CD14-positive monocyte (primary cell): ENCODE measurements around the gene ASTN2. TPM values are rescaled to one million over a fixed set of nuclear protein-coding genes. Genes with fewer than 3 reads are reported as not detected.

Source experiments
- DNase-seq, 3 donors: peaks; one replicate each; pipeline ENCODE4 v3.0.0-alpha.2; 2011 to 2022
- H2AFZ ChIP-seq: 2 replicates; pipeline ENCODE4 v1.6.0; 2012; ENCODE audit warnings: mild to moderate bottlenecking, low read depth, low read length, inconsistent platforms; ENCODE audit not compliant: insufficient read depth, poor library complexity, severe bottlenecking
- H3K27ac ChIP-seq, 2 donors: 1 replicate in 1 of 2; 2 replicates in 1 of 2; pipeline ENCODE4 v1.5.1; 2012 to 2013; ENCODE audit warnings: low read length in 2 of 2, control low read depth in 1 of 2, inconsistent platforms in 1 of 2, low read depth in 1 of 2, mild to moderate bottlenecking in 1 of 2
- H3K27me3 ChIP-seq, 2 donors: one replicate each; pipeline versions ENCODE4 v1.6.0 to v1.6.1; 2011 to 2013; ENCODE audit warnings: low read length in 2 of 2; ENCODE audit not compliant: control insufficient read depth in 2 of 2, insufficient read depth in 2 of 2
- H3K36me3 ChIP-seq, 2 donors: replicated peaks in 1 of 2; 1 replicate in 1 of 2; 2 replicates in 1 of 2; pipeline versions ENCODE4 v1.5.1 to v1.6.1; 2012 to 2013; ENCODE audit warnings: low read length in 2 of 2, control low read depth in 1 of 2, inconsistent platforms in 1 of 2, mild to moderate bottlenecking in 1 of 2; ENCODE audit not compliant: insufficient read depth in 2 of 2, control insufficient read depth in 1 of 2
- H3K4me1 ChIP-seq, 2 donors: 1 replicate in 1 of 2; 2 replicates in 1 of 2; pipeline versions ENCODE4 v1.5.1 to v1.6.1; 2012 to 2013; ENCODE audit warnings: low read length in 2 of 2, control low read depth in 1 of 2, inconsistent platforms in 1 of 2, mild to moderate bottlenecking in 1 of 2, moderate library complexity in 1 of 2; ENCODE audit not compliant: insufficient read depth in 2 of 2, control insufficient read depth in 1 of 2
- H3K4me2 ChIP-seq: replicated peaks from 2 replicates; pipeline ENCODE3; 2012; ENCODE audit warnings: low read length, moderate library complexity, mild to moderate bottlenecking; ENCODE audit not compliant: poor library complexity, severe bottlenecking; ENCODE audit errors: extremely low read depth
- H3K4me3 ChIP-seq, 3 experiments: fragments of 200-600 bp in 1 of 3; sonication (generic) in 1 of 3; replicated peaks in 1 of 3; 1 replicate in 2 of 3; 2 replicates in 1 of 3; pipeline ENCODE4 v1.5.1; 2011 to 2013; ENCODE audit warnings: low read length in 3 of 3, mild to moderate bottlenecking in 3 of 3, control low read depth in 2 of 3, low read depth in 2 of 3, inconsistent platforms in 1 of 3, moderate library complexity in 1 of 3
- H3K79me2 ChIP-seq: 2 replicates; pipeline ENCODE4 v1.6.0; 2012; ENCODE audit warnings: mild to moderate bottlenecking, control low read depth, inconsistent platforms, low read length, moderate library complexity; ENCODE audit not compliant: insufficient read depth
- H3K9ac ChIP-seq: 2 replicates; pipeline ENCODE4 v1.6.0; 2017; ENCODE audit warnings: low read length, mild to moderate bottlenecking; ENCODE audit not compliant: insufficient read depth, poor library complexity, severe bottlenecking
- H3K9me3 ChIP-seq, 2 donors: replicated peaks in 1 of 2; 1 replicate in 1 of 2; 2 replicates in 1 of 2; pipeline versions ENCODE4 v1.5.1 to v1.6.1; 2012 to 2013; ENCODE audit warnings: low read length in 2 of 2, control low read depth in 1 of 2; ENCODE audit not compliant: control insufficient read depth in 1 of 2, insufficient read depth in 1 of 2
- H4K20me1 ChIP-seq: 2 replicates; pipeline ENCODE4 v1.6.0; 2012; ENCODE audit warnings: mild to moderate bottlenecking, low read length, control low read depth, moderate library complexity; ENCODE audit not compliant: insufficient read depth
- H3K27ac Mint-ChIP-seq, 7 donors: one replicate each; pipeline ENCODE4 v1.8.0; 2020; ENCODE audit warnings: mild to moderate bottlenecking in 7 of 7, mixed read lengths in 7 of 7, moderate library complexity in 6 of 7, inconsistent platforms in 2 of 7
- H3K27me3 Mint-ChIP-seq, 3 donors: one replicate each; pipeline ENCODE4 v1.8.0; 2021 to 2022; ENCODE audit warnings: low read depth in 3 of 3, mild to moderate bottlenecking in 3 of 3, mixed read lengths in 3 of 3, moderate library complexity in 3 of 3, inconsistent platforms in 1 of 3
- H3K36me3 Mint-ChIP-seq, 2 donors: one replicate each; pipeline ENCODE4 v1.8.0; 2020; ENCODE audit warnings: mixed read lengths in 2 of 2, inconsistent platforms in 1 of 2, mild to moderate bottlenecking in 1 of 2
- H3K4me1 Mint-ChIP-seq: one replicate; pipeline ENCODE4 v1.8.0; 2020; ENCODE audit warnings: mild to moderate bottlenecking, mixed read lengths
- H3K4me3 Mint-ChIP-seq, 2 donors: one replicate each; pipeline ENCODE4 v1.8.0; 2020; ENCODE audit warnings: mild to moderate bottlenecking in 2 of 2, mixed read lengths in 2 of 2, moderate library complexity in 1 of 2
- H3K9me3 Mint-ChIP-seq, 7 donors: one replicate each; pipeline ENCODE4 v1.8.0; 2020 to 2022; ENCODE audit warnings: mixed read lengths in 7 of 7, mild to moderate bottlenecking in 6 of 7, moderate library complexity in 6 of 7, inconsistent platforms in 2 of 7
- WGBS: methylation state at CpG from one replicate; pipeline ENCODE4 v1.1.5; 2013; ENCODE audit warnings: missing lambda C conversion rate; ENCODE audit not compliant: insufficient coverage; 5-methylcytosine and 5-hydroxymethylcytosine counted together
- intact Hi-C, 2 donors: fragments of 100-400 bp; cut with micrococcal nuclease; formaldehyde crosslinking; loops; one replicate each; pipeline versions ENCODE4 v1.15.0 to v1.15.1; 2023
- polyA plus RNA-seq, 3 donors: library from polyadenylated mRNA; depleted of rRNA in 1 of 3; unstranded in 2 of 3; stranded (reverse) in 1 of 3; fragments of 300-500 nt in 2 of 3; fragments of >200 nt in 1 of 3; fragmentation: Illumina TruSeq in 2 of 3; gene quantifications; 1 replicate in 2 of 3; 2 replicates in 1 of 3; pipeline ENCODE4 v1.2.3, GENCODE V29; 2012 to 2021
- TF ChIP-seq, protein P1 (sequence below): fragments of 200-600 bp; IDR thresholded peaks from one replicate; pipeline ENCODE4 v1.8.0; 2022; ENCODE audit warnings: antibody characterized with exemption, mild to moderate bottlenecking

Gene ASTN2
- polyA plus RNA-seq, 3 donors = not detected

- Mint-ChIP-seq H3K4me1 (no peaks in the 10 kb centered on the region), H3K36me3 (no peaks in the 10 kb centered on the region), H3K27ac (no peak overlapping the region), H3K27me3 (peaks cover 0 to 4% (median 0%) of the 10 kb centered on the region in 3 donors), H3K9me3 (peaks cover 0 to 4% (median 0%) of the 10 kb centered on the region in 7 donors), H3K4me3 (no peak overlapping the region)
- no peak overlapping the region for H3K27ac ChIP-seq
- H4K20me1 ChIP-seq = no peaks in the 10 kb centered on the region
- DNase-seq = no peak
- H3K79me2 ChIP-seq = no peaks in the 10 kb centered on the region
- no peaks in the 10 kb centered on the region for H3K4me1 ChIP-seq
- TF ChIP-seq, protein P1, sequence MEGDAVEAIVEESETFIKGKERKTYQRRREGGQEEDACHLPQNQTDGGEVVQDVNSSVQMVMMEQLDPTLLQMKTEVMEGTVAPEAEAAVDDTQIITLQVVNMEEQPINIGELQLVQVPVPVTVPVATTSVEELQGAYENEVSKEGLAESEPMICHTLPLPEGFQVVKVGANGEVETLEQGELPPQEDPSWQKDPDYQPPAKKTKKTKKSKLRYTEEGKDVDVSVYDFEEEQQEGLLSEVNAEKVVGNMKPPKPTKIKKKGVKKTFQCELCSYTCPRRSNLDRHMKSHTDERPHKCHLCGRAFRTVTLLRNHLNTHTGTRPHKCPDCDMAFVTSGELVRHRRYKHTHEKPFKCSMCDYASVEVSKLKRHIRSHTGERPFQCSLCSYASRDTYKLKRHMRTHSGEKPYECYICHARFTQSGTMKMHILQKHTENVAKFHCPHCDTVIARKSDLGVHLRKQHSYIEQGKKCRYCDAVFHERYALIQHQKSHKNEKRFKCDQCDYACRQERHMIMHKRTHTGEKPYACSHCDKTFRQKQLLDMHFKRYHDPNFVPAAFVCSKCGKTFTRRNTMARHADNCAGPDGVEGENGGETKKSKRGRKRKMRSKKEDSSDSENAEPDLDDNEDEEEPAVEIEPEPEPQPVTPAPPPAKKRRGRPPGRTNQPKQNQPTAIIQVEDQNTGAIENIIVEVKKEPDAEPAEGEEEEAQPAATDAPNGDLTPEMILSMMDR = no peak
- WGBS = no CpG with 5 or more reads among the region's 3 CpGs
- no peak overlapping the region for H3K4me2 ChIP-seq
- no peaks in the 10 kb centered on the region for H3K27me3 ChIP-seq
- no peaks in the 10 kb centered on the region for H3K36me3 ChIP-seq
- H3K9me3 ChIP-seq = no peaks in the 10 kb centered on the region
- no peak overlapping the region for H3K4me3 ChIP-seq
- intact Hi-C loops = no loop called here
- H2AFZ ChIP-seq = no peak overlapping the region
- H3K9ac ChIP-seq = no peak overlapping the region
Observed at GRCh38 chr9:117458066-117458465, 43.2 kb upstream of the ASTN2 start.

GRCh38 chr9:117454711-117455110, 39.9 kb upstream of the ASTN2 start:
- no peaks in the 10 kb centered on the region for H3K9me3 ChIP-seq
- no peak overlapping the region for H2AFZ ChIP-seq
- no peak overlapping the region for H3K9ac ChIP-seq
- peaks cover 0 to 2% (median 1%) of the 10 kb centered on the region in 3 donors for H3K27me3 Mint-ChIP-seq
- no peaks in the 10 kb centered on the region for H3K79me2 ChIP-seq
- no peak overlapping the region for H3K4me3 ChIP-seq
- no peak for DNase-seq
- H3K4me3 Mint-ChIP-seq = no peak overlapping the region
- no peaks in the 10 kb centered on the region for H3K36me3 Mint-ChIP-seq
- no peaks in the 10 kb centered on the region for H4K20me1 ChIP-seq
- H3K4me1 Mint-ChIP-seq = no peaks in the 10 kb centered on the region
- H3K4me2 ChIP-seq = no peak overlapping the region
- H3K9me3 Mint-ChIP-seq = no peaks in the 10 kb centered on the region
- H3K27ac ChIP-seq = no peak overlapping the region
- intact Hi-C loops = no loop called here
- H3K4me1 ChIP-seq = no peaks in the 10 kb centered on the region
- TF ChIP-seq, protein P1 = no peak
- no peaks in the 10 kb centered on the region for H3K36me3 ChIP-seq
- no peak overlapping the region for H3K27ac Mint-ChIP-seq
- no peaks in the 10 kb centered on the region for H3K27me3 ChIP-seq
